Nephron (organoid): ENCODE data around the gene TMEM143.
"Not testable (repeated sequence)": the region's sequence is repeated elsewhere in the genome, so short reads cannot be mapped to it uniquely, and the experiment has no call there.

Experiments
- H3K27ac Mint-ChIP-seq, 3 experiments: 2 replicates each; pipeline ENCODE4 v1.8.0; 2020; ENCODE audit warnings: mixed read lengths in 3 of 3, mild to moderate bottlenecking in 2 of 3, moderate library complexity in 1 of 3
- H3K27me3 Mint-ChIP-seq: 2 replicates; pipeline ENCODE4 v1.8.0; 2021; ENCODE audit warnings: low read depth, mild to moderate bottlenecking, moderate library complexity, mixed read lengths
- H3K36me3 Mint-ChIP-seq: 2 replicates; pipeline ENCODE4 v1.8.0; 2020; ENCODE audit warnings: low read depth, mixed read lengths
- H3K4me1 Mint-ChIP-seq: 2 replicates; pipeline ENCODE4 v1.8.0; 2020; ENCODE audit warnings: mixed read lengths
- H3K4me3 Mint-ChIP-seq, 3 experiments: 2 replicates each; pipeline ENCODE4 v1.8.0; 2020; ENCODE audit warnings: mild to moderate bottlenecking in 3 of 3, mixed read lengths in 3 of 3, moderate library complexity in 2 of 3
- H3K9me3 Mint-ChIP-seq: 2 replicates; pipeline ENCODE4 v1.8.0; 2020; ENCODE audit warnings: mixed read lengths
- CTCF ChIP-seq, 3 experiments: fragments of 200-600 bp; sonication (generic); IDR thresholded peaks; one replicate each; pipeline ENCODE4 v1.5.0; 2021; ENCODE audit warnings: antibody characterized with exemption in 3 of 3; ENCODE audit not compliant: unreplicated experiment in 3 of 3

TMEM143 gene

GRCh38 chr19:48315712-48316111 lies 48.0 kb downstream of the TMEM143 start:
- Mint-ChIP-seq H3K27ac (peak overlapping the region in 2 of 3 experiments; percentile 20 to 50), H3K27me3 (no peaks in the 10 kb centered on the region), H3K9me3 (no peaks in the 10 kb centered on the region), H3K36me3 (no peaks in the 10 kb centered on the region), H3K4me3 (no peak overlapping the region), H3K4me1 (peaks cover 19% of the 10 kb centered on the region)
- TF ChIP-seq CTCF (IDR thresholded peaks at IDR 0.05; ENCODE audit: unreplicated experiment in 3 of 3) = no peak

- Mint-ChIP-seq H3K36me3 (no peaks in the 10 kb centered on the region), H3K27ac (peak overlapping the region in 1 of 3 experiments; percentile 26), H3K4me1 (peaks cover 27% of the 10 kb centered on the region), H3K9me3 (no peaks in the 10 kb centered on the region), H3K27me3 (no peaks in the 10 kb centered on the region), H3K4me3 (no peak overlapping the region)
- TF ChIP-seq CTCF (IDR thresholded peaks at IDR 0.05; ENCODE audit: unreplicated experiment in 3 of 3) = no peak
These were observed 52.4 kb downstream of the TMEM143 start for GRCh38 chr19:48311384-48311783.

GRCh38 chr19:48310227-48310626 lies 53.5 kb downstream of the TMEM143 start:
- peak overlapping the region; percentile 34 to 83 (median 48) for H3K27ac Mint-ChIP-seq
- TF ChIP-seq CTCF (IDR thresholded peaks at IDR 0.05; ENCODE audit: unreplicated experiment in 3 of 3) = no peak
- peaks cover 24% of the 10 kb centered on the region for H3K4me1 Mint-ChIP-seq
- no peak overlapping the region for H3K4me3 Mint-ChIP-seq
- H3K36me3 Mint-ChIP-seq = no peaks in the 10 kb centered on the region
- H3K27me3 Mint-ChIP-seq = no peaks in the 10 kb centered on the region
- no peaks in the 10 kb centered on the region for H3K9me3 Mint-ChIP-seq

DNA sequence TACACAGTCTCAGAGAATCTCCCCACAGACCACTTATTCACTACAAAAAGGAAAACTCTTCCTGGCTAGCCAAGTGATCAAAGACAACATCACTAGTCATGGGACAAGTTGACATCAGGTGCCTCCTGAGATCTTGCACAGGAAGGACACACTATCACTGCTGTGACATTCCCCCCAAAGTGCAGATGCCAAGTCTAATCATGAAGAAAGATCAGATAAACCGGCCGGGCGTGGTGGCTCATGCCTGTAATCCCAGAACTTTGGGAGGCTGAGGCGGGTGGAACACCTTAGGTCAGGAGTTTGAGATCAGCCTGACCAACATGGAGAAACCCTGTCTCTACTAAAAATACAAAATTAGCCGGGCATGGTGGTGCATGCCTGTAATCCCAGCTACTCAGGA lies 54.0 kb downstream of the TMEM143 start:
- H3K36me3 Mint-ChIP-seq, H3K27me3 Mint-ChIP-seq, H3K4me3 Mint-ChIP-seq, H3K9me3 Mint-ChIP-seq: not testable (repeated sequence)
- H3K27ac Mint-ChIP-seq = peak overlapping the region; percentile 75 to 83 (median 77)
- H3K4me1 Mint-ChIP-seq = peaks cover 24% of the 10 kb centered on the region

GRCh38 chr19:48308631-48309586 lies 54.8 kb downstream of the TMEM143 start:
- Mint-ChIP-seq H3K27me3 (no peaks in the 10 kb centered on the region), H3K27ac (peak overlapping the region; percentile 75 to 83 (median 77)), H3K9me3 (no peaks in the 10 kb centered on the region), H3K4me1 (peaks cover 19% of the 10 kb centered on the region), H3K36me3 (no peaks in the 10 kb centered on the region), H3K4me3 (peak overlapping the region in 1 of 3 experiments; percentile 7)
- peak; percentile 30 to 38 (median 34) for TF ChIP-seq CTCF (IDR thresholded peaks at IDR 0.05; ENCODE audit: unreplicated experiment in 3 of 3)

- no peak overlapping the region for H3K27ac Mint-ChIP-seq
- H3K4me3 Mint-ChIP-seq = no peak overlapping the region
- no peaks in the 10 kb centered on the region for H3K9me3 Mint-ChIP-seq
- peaks cover 5% of the 10 kb centered on the region for H3K4me1 Mint-ChIP-seq
- no peaks in the 10 kb centered on the region for H3K36me3 Mint-ChIP-seq
- TF ChIP-seq CTCF (IDR thresholded peaks at IDR 0.05; ENCODE audit: unreplicated experiment in 3 of 3) = no peak
- H3K27me3 Mint-ChIP-seq = no peaks in the 10 kb centered on the region
These were observed 59.9 kb downstream of the TMEM143 start for GRCh38 chr19:48303866-48304265.
